HEK293 (cell line): Measurements from ENCODE around the gene MSI2.

Experiments used
- ZNF214 ChIP-seq: fragments of 450-650 bp; formaldehyde crosslinking; IDR thresholded peaks from 2 replicates; pipeline ENCODE4 v1.5.1; 2017; ENCODE audit warnings: missing biosample characterization, mild to moderate bottlenecking, missing genetic modification characterization, borderline replicate concordance
- TF ChIP-seq, protein P1 (sequence below): fragments of 450-650 bp; formaldehyde crosslinking; IDR thresholded peaks from 2 replicates; pipeline ENCODE4 v1.5.1; 2016; ENCODE audit warnings: missing biosample characterization, missing genetic modification characterization

DNA sequence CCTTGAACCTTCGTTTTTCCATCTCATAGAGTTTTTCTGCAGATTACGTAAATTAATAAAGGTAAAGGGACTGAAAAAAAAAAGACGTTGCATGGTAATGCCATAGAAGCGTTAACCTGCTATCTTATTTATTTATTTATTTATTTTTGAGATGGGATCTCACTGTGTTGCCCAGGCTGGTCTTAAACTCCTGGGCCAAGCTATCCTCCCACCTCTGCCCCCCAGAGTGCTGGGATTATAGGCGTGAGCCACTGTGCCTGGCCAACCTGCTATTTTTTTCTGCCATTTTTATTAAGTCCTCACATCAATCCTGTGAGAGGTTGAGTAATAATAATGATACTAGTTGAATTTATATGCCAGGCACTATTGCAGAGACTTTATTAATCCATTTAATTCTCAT is 7.9 kb downstream of the MSI2 start:
- TF ChIP-seq ZNF214 (tag by site-specific recombination), result no peak
- TF ChIP-seq, protein P1, sequence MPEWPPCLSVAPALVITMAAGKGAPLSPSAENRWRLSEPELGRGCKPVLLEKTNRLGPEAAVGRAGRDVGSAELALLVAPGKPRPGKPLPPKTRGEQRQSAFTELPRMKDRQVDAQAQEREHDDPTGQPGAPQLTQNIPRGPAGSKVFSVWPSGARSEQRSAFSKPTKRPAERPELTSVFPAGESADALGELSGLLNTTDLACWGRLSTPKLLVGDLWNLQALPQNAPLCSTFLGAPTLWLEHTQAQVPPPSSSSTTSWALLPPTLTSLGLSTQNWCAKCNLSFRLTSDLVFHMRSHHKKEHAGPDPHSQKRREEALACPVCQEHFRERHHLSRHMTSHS (tag by site-specific recombination), result no peak
